ENCODE measurements around the gene SORL1. TPM values are rescaled to one million over a fixed set of nuclear protein-coding genes. Genes with fewer than 3 reads are reported as not detected.

Gene SORL1
- total and polyA plus RNA-seq, 2 of the 13 experiments (the other 11 are each of a cell fraction or from before 2014, with no cell fraction given): 21.3 to 148 TPM

GRCh38 chr11:121655537-121656327 lies 203.6 kb downstream of the SORL1 start (continued):
- TF ChIP-seq FUBP1 (CRISPR knock-in tag; IDR thresholded peaks at IDR 0.05; ENCODE audit: borderline replicate concordance) (no peak), DDIT3 (CRISPR knock-in tag; IDR thresholded peaks at IDR 0.05) (no peak), ZNF572 (CRISPR knock-in tag; IDR thresholded peaks at IDR 0.05) (no peak), HOXA5 (CRISPR knock-in tag; IDR thresholded peaks at IDR 0.05) (no peak), CENPT (CRISPR knock-in tag; IDR thresholded peaks at IDR 0.05; ENCODE audit: low read depth) (no peak), HBP1 (CRISPR knock-in tag; IDR thresholded peaks at IDR 0.05; ENCODE audit: low read depth) (no peak), ZNF569 (CRISPR knock-in tag; IDR thresholded peaks at IDR 0.05; ENCODE audit: borderline replicate concordance) (0 out of 2 replicates have a peak, but pooled peaks have one; percentile 22), ZNF597 (CRISPR knock-in tag; IDR thresholded peaks at IDR 0.05) (no peak), MTF1 (CRISPR knock-in tag; IDR thresholded peaks at IDR 0.05) (no peak), GATAD2A (CRISPR knock-in tag; IDR thresholded peaks at IDR 0.05) (no peak), WIZ (CRISPR knock-in tag; IDR thresholded peaks at IDR 0.05) (peak; percentile 56; the same call in 1 of the 2 replicates), MED8 (CRISPR knock-in tag; IDR thresholded peaks at IDR 0.05; ENCODE audit: insufficient replicate concordance) (no peak), ZFP1 (CRISPR knock-in tag; IDR thresholded peaks at IDR 0.05) (no peak), ZNF652 (CRISPR knock-in tag; IDR thresholded peaks at IDR 0.05; ENCODE audit: borderline replicate concordance, low read depth) (no peak), RBM39 (IDR thresholded peaks at IDR 0.05; ENCODE audit: low read depth, low read length, poor library complexity, severe bottlenecking) (peak; percentile 47), LRRFIP1 (CRISPR knock-in tag; conservative IDR thresholded peaks at IDR 0.05) (no peak), ZSCAN12 (CRISPR knock-in tag; IDR thresholded peaks at IDR 0.05) (no peak), ZNF274 (CRISPR knock-in tag; IDR thresholded peaks at IDR 0.05) (peak; percentile 47; the same call in 1 of the 2 replicates), ZNF276 (CRISPR knock-in tag; IDR thresholded peaks at IDR 0.05; ENCODE audit: low read depth) (no peak), ZBTB1 (CRISPR knock-in tag; IDR thresholded peaks at IDR 0.05; ENCODE audit: borderline replicate concordance) (no peak)

All from HepG2 (cell line).